GM12875 (cell line): Measurements from ENCODE around the gene POLR2E.

Experiments used
- H3K4me3 ChIP-seq: one replicate; pipeline ENCODE4 v1.5.1; 2011; ENCODE audit warnings: low read depth, low read length, control low read depth
- TF ChIP-seq, protein P1 (sequence below): IDR thresholded peaks from 2 replicates; pipeline ENCODE4 v1.5.1; 2011; ENCODE audit warnings: low read depth, mild to moderate bottlenecking, control low read depth, inconsistent platforms, low read length, moderate library complexity, borderline replicate concordance; ENCODE audit not compliant: insufficient read depth

POLR2E gene

DNA sequence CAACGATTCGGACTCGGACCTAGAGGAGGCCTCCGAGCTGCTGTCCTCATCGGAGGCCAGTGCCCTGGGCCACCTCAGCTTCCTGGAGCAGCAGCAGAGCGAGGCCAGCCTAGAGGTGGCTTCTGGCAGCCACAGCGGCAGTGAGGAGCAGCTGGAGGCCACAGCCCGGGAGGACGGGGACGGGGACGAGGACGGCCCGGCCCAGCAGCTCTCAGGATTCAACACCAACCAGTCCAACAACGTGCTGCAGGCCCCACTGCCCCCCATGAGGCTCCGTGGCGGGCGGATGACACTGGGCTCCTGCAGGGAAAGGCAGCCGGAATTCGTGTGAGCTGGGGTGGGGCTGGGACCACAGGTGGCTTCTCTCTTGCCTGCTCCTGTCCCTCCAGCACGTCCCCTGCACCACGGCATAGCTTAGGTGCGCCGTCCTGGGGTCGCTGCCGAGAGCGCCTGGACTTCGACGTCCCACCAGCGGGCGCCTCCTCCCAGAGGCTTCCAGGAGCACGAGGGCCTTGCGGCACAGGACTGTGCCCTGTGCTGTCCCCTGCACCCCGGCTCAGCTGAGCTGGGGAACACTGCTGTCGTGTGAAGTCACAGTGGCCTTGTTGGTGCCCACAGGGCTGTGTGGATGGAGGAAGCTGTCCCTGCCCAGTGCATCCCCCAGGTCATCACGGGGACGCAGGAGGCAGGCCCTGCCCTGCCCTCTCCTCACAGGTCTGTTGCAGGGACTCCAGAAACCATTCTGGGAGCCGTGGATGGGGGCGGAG lies 9.3 kb downstream of the POLR2E start:
- TF ChIP-seq, protein P1, sequence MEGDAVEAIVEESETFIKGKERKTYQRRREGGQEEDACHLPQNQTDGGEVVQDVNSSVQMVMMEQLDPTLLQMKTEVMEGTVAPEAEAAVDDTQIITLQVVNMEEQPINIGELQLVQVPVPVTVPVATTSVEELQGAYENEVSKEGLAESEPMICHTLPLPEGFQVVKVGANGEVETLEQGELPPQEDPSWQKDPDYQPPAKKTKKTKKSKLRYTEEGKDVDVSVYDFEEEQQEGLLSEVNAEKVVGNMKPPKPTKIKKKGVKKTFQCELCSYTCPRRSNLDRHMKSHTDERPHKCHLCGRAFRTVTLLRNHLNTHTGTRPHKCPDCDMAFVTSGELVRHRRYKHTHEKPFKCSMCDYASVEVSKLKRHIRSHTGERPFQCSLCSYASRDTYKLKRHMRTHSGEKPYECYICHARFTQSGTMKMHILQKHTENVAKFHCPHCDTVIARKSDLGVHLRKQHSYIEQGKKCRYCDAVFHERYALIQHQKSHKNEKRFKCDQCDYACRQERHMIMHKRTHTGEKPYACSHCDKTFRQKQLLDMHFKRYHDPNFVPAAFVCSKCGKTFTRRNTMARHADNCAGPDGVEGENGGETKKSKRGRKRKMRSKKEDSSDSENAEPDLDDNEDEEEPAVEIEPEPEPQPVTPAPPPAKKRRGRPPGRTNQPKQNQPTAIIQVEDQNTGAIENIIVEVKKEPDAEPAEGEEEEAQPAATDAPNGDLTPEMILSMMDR, result no peak
- no peak overlapping the region for H3K4me3 ChIP-seq

- TF ChIP-seq, protein P1, result no peak
- no peak overlapping the region for H3K4me3 ChIP-seq
These were observed 10.0 kb downstream of the POLR2E start for GRCh38 chr19:1085053-1085658.

- no peak overlapping the region for H3K4me3 ChIP-seq
These were observed 10.9 kb downstream of the POLR2E start for GRCh38 chr19:1084024-1084868.

GRCh38 chr19:1082928-1083816 lies 12.0 kb downstream of the POLR2E start:
- H3K4me3 ChIP-seq, result no peak overlapping the region
- TF ChIP-seq, protein P1, result no peak

More at GRCh38 chr19:1084024-1084868, 10.9 kb downstream of the POLR2E start:
- TF ChIP-seq, protein P1, result no peak

GRCh38 chr19:1082165-1082927 lies 12.8 kb downstream of the POLR2E start:
- no peak overlapping the region for H3K4me3 ChIP-seq

More at GRCh38 chr19:1082165-1082927, 12.8 kb downstream of the POLR2E start:
- TF ChIP-seq, protein P1, result no peak
